Measurements from ENCODE around the gene APH1A. TPM values are rescaled to one million over a fixed set of nuclear protein-coding genes. Genes with fewer than 3 reads are reported as not detected.
A peak's percentile ranks its signal among the peaks of the same experiment; 100 is the strongest.

The APH1A gene
- total and polyA plus RNA-seq, 9 of the 15 experiments (the other 6 are each of a cell fraction or from before 2014, with no cell fraction given) = 5.6 to 123 (median 77.0) TPM

DNA sequence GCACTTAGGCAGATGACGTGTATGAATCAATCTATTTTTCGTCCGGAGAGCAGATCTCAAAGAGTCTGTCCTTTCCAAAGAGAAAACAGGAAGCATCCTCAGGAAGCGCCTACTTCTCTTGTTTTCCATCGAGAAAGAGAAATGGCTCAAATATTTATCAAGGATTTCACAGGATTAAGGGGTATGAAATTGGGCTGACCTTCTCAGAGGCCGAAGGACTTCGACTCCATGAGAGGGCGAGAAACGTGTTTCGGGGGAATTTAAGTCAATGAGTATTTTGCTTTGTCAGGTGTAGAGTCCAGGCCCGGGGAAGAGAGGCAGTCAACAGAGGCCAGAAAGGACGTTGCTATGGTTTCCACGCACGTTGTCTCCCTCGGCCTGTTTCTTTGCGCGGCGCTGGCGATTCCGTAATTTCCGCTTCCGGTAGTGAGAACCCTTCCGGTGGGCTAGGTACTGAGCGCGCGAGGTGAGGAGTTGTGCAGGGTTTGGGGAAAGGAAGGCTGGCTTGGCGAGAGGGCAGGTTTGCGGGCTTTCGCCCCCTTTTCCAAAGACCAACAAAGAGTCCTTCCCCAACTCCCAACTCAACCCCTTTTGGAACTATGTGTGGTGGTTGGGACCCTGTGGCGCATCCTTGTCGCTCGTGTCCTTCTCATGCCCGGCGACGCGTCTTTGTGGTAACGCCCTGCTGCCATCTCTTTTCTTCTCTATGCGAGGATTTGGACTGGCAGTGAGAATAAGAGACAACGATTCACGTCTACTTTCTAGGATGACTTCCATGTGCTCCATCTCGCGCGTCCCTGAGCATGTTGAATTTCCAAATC is 24.8 kb upstream of the APH1A start, which contains the start of gene MRPS21:
Gene MRPS21, plus strand, starts transcription at position 429 of the 821 bp plus-strand sequence. CDS start 506 bp downstream, outside the sequence.
- ChIA-PET CTCF (ENCODE audit: low intra/inter-chr PET ratio) (no interaction called here), POLR2A (no interaction called here)
- peaks cover 22 to 24% of the 10 kb centered on the region in 2 experiments for H3K4me1 ChIP-seq (replicated peaks in 1 of 2; ENCODE audit: control insufficient read depth in 2 of 2, insufficient read depth in 2 of 2, low read length in 2 of 2)
- H3K9ac ChIP-seq (ENCODE audit: insufficient read depth in 1 of 2, low read depth in 2 of 2, low read length in 2 of 2) = peak within 1 kb of the TSS; percentile 82 to 84
- ATAC-seq (peak; percentile 97), FAIRE-seq (peak; percentile 94), DNase-seq (ENCODE audit: extremely low read depth in 1 of 4, low spot score in 3 of 4) (peak; percentile 80 to 97 (median 86))
- H3K79me2 ChIP-seq (ENCODE audit: control insufficient read depth, insufficient read depth, low read length) = peaks cover 43% of the 10 kb centered on the region
- peak within 1 kb of the TSS; percentile 88 for H3K4me2 ChIP-seq (ENCODE audit: insufficient read depth, low read length)
- H3K9me3 ChIP-seq (replicated peaks; ENCODE audit: control insufficient read depth, insufficient read depth, low read depth, low read length) = no peaks in the 10 kb centered on the region
- H3K27ac ChIP-seq (ENCODE audit: extremely low read depth, low read depth, low read length) = peak within 1 kb of the TSS; percentile 92
- WGBS (ENCODE audit: insufficient coverage, low coverage, missing lambda C conversion rate) = 2% methylated on average over 41 of the region's 43 CpGs
- intact Hi-C loops (cut with micrococcal nuclease) (no loop called here), in situ Hi-C loops (cut with MboI) (no loop called here)
- H2AFZ ChIP-seq (ENCODE audit: low read depth, low read length) = peak within 1 kb of the TSS; percentile 96
- H3K9me1 ChIP-seq (ENCODE audit: control insufficient read depth, insufficient read depth, low read length) = no peaks in the 10 kb centered on the region
- no peaks in the 10 kb centered on the region for H3K27me3 ChIP-seq (ENCODE audit: control insufficient read depth in 2 of 2, insufficient read depth in 2 of 2, low read length in 2 of 2)
- peaks cover 34% of the 10 kb centered on the region for H3K36me3 ChIP-seq (ENCODE audit: control insufficient read depth, insufficient read depth, low read length)
- H3K4me3 ChIP-seq = peak within 1 kb of the TSS; percentile 56
- no peaks in the 10 kb centered on the region for H4K20me1 ChIP-seq (replicated peaks; ENCODE audit: control insufficient read depth, insufficient read depth, low read length)
- BruUV-seq (replicated peaks) = TSS peak; percentile 96
- TF ChIP-seq MYBL2 (IDR thresholded peaks at IDR 0.05; ENCODE audit: low read depth) (peak; percentile 43; the same call in 1 of the 2 replicates), MYBL2 (CRISPR knock-in tag; IDR thresholded peaks at IDR 0.05; ENCODE audit: borderline replicate concordance) (no peak), ZFP1 (CRISPR knock-in tag; IDR thresholded peaks at IDR 0.05) (no peak), TSC22D4 (tag; IDR thresholded peaks at IDR 0.05) (no peak), JUND (IDR thresholded peaks at IDR 0.05; ENCODE audit: borderline replicate concordance, low read depth, low read length) (peak; percentile 69), JUND (tag; IDR thresholded peaks at IDR 0.05; ENCODE audit: borderline replicate concordance, low read depth, low read length) (no peak; the same call in 1 of the 3 replicates)
- TF ChIP-seq, protein P1, sequence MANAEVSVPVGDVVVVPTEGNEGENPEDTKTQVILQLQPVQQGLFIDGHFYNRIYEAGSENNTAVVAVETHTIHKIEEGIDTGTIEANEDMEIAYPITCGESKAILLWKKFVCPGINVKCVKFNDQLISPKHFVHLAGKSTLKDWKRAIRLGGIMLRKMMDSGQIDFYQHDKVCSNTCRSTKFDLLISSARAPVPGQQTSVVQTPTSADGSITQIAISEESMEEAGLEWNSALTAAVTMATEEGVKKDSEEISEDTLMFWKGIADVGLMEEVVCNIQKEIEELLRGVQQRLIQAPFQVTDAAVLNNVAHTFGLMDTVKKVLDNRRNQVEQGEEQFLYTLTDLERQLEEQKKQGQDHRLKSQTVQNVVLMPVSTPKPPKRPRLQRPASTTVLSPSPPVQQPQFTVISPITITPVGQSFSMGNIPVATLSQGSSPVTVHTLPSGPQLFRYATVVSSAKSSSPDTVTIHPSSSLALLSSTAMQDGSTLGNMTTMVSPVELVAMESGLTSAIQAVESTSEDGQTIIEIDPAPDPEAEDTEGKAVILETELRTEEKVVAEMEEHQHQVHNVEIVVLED (CRISPR knock-in tag; IDR thresholded peaks at IDR 0.05) = peak; percentile 87
- TF ChIP-seq, protein P2, sequence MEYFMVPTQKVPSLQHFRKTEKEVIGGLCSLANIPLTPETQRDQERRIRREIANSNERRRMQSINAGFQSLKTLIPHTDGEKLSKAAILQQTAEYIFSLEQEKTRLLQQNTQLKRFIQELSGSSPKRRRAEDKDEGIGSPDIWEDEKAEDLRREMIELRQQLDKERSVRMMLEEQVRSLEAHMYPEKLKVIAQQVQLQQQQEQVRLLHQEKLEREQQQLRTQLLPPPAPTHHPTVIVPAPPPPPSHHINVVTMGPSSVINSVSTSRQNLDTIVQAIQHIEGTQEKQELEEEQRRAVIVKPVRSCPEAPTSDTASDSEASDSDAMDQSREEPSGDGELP (CRISPR knock-in tag; IDR thresholded peaks at IDR 0.05; ENCODE audit: borderline replicate concordance) = peak; percentile 74; the same call in 1 of the 2 replicates
- TF ChIP-seq, protein P3, sequence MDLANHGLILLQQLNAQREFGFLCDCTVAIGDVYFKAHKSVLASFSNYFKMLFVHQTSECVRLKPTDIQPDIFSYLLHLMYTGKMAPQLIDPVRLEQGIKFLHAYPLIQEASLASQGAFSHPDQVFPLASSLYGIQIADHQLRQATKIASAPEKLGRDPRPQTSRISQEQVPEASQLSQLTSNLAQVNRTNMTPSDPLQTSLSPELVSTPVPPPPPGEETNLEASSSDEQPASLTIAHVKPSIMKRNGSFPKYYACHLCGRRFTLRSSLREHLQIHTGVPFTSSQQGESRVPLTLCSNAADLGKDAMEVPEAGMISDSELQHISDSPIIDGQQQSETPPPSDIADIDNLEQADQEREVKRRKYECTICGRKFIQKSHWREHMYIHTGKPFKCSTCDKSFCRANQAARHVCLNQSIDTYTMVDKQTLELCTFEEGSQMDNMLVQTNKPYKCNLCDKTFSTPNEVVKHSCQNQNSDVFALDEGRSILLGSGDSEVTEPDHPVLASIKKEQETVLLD (IDR thresholded peaks at IDR 0.05) = 0 out of 2 replicates have a peak, but pooled peaks have one; percentile 34
- TF ChIP-seq, protein P4, sequence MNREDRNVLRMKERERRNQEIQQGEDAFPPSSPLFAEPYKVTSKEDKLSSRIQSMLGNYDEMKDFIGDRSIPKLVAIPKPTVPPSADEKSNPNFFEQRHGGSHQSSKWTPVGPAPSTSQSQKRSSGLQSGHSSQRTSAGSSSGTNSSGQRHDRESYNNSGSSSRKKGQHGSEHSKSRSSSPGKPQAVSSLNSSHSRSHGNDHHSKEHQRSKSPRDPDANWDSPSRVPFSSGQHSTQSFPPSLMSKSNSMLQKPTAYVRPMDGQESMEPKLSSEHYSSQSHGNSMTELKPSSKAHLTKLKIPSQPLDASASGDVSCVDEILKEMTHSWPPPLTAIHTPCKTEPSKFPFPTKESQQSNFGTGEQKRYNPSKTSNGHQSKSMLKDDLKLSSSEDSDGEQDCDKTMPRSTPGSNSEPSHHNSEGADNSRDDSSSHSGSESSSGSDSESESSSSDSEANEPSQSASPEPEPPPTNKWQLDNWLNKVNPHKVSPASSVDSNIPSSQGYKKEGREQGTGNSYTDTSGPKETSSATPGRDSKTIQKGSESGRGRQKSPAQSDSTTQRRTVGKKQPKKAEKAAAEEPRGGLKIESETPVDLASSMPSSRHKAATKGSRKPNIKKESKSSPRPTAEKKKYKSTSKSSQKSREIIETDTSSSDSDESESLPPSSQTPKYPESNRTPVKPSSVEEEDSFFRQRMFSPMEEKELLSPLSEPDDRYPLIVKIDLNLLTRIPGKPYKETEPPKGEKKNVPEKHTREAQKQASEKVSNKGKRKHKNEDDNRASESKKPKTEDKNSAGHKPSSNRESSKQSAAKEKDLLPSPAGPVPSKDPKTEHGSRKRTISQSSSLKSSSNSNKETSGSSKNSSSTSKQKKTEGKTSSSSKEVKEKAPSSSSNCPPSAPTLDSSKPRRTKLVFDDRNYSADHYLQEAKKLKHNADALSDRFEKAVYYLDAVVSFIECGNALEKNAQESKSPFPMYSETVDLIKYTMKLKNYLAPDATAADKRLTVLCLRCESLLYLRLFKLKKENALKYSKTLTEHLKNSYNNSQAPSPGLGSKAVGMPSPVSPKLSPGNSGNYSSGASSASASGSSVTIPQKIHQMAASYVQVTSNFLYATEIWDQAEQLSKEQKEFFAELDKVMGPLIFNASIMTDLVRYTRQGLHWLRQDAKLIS (CRISPR knock-in tag; IDR thresholded peaks at IDR 0.05) = no peak; the same call in 1 of the 2 replicates

Data from K562 (cell line).